ENCODE data around the gene INO80.
"Not testable (repeated sequence)": the region's sequence is repeated elsewhere in the genome, so short reads cannot be mapped to it uniquely, and the experiment has no call there.

INO80 gene

GRCh38 chr15:41116962-41117252 lies 827 bp upstream of the INO80 start:
- DNase-seq: no peak

- DNase-seq: peak; percentile 2
Observed at GRCh38 chr15:41115652-41116115, 396 bp downstream of the INO80 start.

GRCh38 chr15:41115161-41115651 lies 874 bp downstream of the INO80 start:
- no peak for DNase-seq

- no peak for DNase-seq
Observed at GRCh38 chr15:41106947-41107346, 9.1 kb downstream of the INO80 start.

- DNase-seq: no peak
Observed at GRCh38 chr15:41105348-41106334, 10.4 kb downstream of the INO80 start.

GRCh38 chr15:41104234-41104633 lies 11.8 kb downstream of the INO80 start:
- DNase-seq: no peak

GRCh38 chr15:41102854-41103253 lies 13.2 kb downstream of the INO80 start:
- no peak for DNase-seq

GRCh38 chr15:41096178-41096577 lies 19.9 kb downstream of the INO80 start:
- no peak for DNase-seq

- no peak for DNase-seq
Observed at GRCh38 chr15:41085029-41085428, 31.1 kb downstream of the INO80 start.

- no peak for DNase-seq
Observed at GRCh38 chr15:41080144-41080543, 35.9 kb downstream of the INO80 start.

GRCh38 chr15:41079717-41080116 lies 36.4 kb downstream of the INO80 start:
- no peak for DNase-seq

GRCh38 chr15:41078879-41079278 lies 37.2 kb downstream of the INO80 start:
- not testable (repeated sequence) for DNase-seq

- DNase-seq: no peak
Observed at GRCh38 chr15:41078125-41078524, 38.0 kb downstream of the INO80 start.

GRCh38 chr15:41073028-41073427 lies 43.1 kb downstream of the INO80 start:
- no peak for DNase-seq

GRCh38 chr15:41072013-41072412 lies 44.1 kb downstream of the INO80 start:
- no peak for DNase-seq

GRCh38 chr15:41066516-41066915 lies 49.6 kb downstream of the INO80 start:
- DNase-seq: no peak

GRCh38 chr15:41061667-41062066 lies 54.4 kb downstream of the INO80 start:
- no peak for DNase-seq

GRCh38 chr15:41060505-41060904 lies 55.6 kb downstream of the INO80 start:
- no peak for DNase-seq

GRCh38 chr15:41056810-41057209 lies 59.3 kb downstream of the INO80 start:
- DNase-seq: no peak

GRCh38 chr15:41055706-41056105 lies 60.4 kb downstream of the INO80 start:
- DNase-seq: no peak

GRCh38 chr15:41051139-41051538 lies 64.9 kb downstream of the INO80 start:
- no peak for DNase-seq

GRCh38 chr15:41048852-41049251 lies 67.2 kb downstream of the INO80 start:
- DNase-seq: no peak

- no peak for DNase-seq
Observed at GRCh38 chr15:41048397-41048796, 67.7 kb downstream of the INO80 start.

GRCh38 chr15:41047474-41047873 lies 68.6 kb downstream of the INO80 start:
- no peak for DNase-seq

All from NCI-H1105 (cell line).